Measurements from ENCODE around the gene ANK3. TPM values are rescaled to one million over a fixed set of nuclear protein-coding genes. Genes with fewer than 3 reads are reported as not detected.

ANK3 gene
- total and polyA plus RNA-seq, 7 donors: 10.8 to 86.7 (median 42.5) TPM

DNA sequence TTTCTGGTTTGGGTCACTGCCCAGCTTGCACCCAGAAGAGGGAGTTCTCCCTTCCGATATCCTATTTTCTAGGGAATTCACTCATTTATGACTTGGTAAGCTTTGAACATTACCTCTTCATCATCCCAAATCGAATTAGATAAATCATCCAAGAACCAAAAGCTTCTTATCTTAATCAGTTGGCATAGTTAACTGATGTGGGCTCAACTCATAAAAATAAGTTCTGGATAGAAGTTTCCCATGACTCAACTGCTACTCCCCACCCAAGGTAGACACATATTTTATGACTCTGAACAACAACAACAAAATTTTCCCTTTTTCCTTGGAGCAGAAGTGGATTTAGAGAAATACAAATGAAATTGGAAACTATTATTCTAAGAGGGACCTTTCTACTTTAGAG is 380.4 kb downstream of the ANK3 start:
- H3K4me3 ChIP-seq: no peak overlapping the region
- no peaks in the 10 kb centered on the region for H3K27me3 ChIP-seq
- no peaks in the 10 kb centered on the region for H3K9me3 ChIP-seq
- intact Hi-C loops (cut with DNase I): no loop called here
- WGBS, 2 donors: 64 to 84% methylated on average over 2 of the region's 2 CpGs
- H3K36me3 ChIP-seq: no peaks in the 10 kb centered on the region
- DNase-seq: no peak
- TF ChIP-seq POLR2AphosphoS5 (IDR thresholded peaks at IDR 0.05): no peak
- TF ChIP-seq, protein P1, sequence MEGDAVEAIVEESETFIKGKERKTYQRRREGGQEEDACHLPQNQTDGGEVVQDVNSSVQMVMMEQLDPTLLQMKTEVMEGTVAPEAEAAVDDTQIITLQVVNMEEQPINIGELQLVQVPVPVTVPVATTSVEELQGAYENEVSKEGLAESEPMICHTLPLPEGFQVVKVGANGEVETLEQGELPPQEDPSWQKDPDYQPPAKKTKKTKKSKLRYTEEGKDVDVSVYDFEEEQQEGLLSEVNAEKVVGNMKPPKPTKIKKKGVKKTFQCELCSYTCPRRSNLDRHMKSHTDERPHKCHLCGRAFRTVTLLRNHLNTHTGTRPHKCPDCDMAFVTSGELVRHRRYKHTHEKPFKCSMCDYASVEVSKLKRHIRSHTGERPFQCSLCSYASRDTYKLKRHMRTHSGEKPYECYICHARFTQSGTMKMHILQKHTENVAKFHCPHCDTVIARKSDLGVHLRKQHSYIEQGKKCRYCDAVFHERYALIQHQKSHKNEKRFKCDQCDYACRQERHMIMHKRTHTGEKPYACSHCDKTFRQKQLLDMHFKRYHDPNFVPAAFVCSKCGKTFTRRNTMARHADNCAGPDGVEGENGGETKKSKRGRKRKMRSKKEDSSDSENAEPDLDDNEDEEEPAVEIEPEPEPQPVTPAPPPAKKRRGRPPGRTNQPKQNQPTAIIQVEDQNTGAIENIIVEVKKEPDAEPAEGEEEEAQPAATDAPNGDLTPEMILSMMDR (IDR thresholded peaks at IDR 0.05): no peak
- no peak for TF ChIP-seq POLR2A (IDR thresholded peaks at IDR 0.05)
- TF ChIP-seq EP300 (IDR thresholded peaks at IDR 0.05): no peak
- no peak overlapping the region for H3K27ac ChIP-seq
- no peaks in the 10 kb centered on the region for H3K4me1 ChIP-seq

DNA sequence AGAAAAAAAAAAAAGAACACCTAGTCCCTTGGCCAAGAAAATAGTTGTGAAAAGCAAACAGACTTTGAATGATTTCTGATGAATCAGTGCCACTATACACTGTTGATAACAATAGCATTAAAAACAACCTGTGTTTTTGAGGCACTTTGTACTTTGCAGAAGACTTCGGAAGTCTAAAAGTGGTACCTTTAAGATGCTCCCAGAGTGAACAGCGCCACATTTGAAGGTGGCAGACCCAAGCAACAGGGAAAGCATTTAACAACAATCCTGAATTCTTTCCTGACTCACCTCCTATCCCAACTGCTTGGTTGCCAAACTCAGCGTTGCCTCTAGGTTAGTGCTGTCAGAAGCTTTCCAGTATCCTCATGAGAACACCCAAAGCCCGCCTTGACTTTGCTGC is 380.9 kb downstream of the ANK3 start:
- Histone ChIP-seq H3K27ac (no peak overlapping the region), H3K36me3 (no peaks in the 10 kb centered on the region), H3K27me3 (no peaks in the 10 kb centered on the region), H3K4me3 (no peak overlapping the region), H3K4me1 (no peaks in the 10 kb centered on the region), H3K9me3 (no peaks in the 10 kb centered on the region)
- no peak for DNase-seq
- TF ChIP-seq EP300 (IDR thresholded peaks at IDR 0.05) (no peak), POLR2AphosphoS5 (IDR thresholded peaks at IDR 0.05) (no peak), POLR2A (IDR thresholded peaks at IDR 0.05) (no peak)
- TF ChIP-seq, protein P1 (IDR thresholded peaks at IDR 0.05): no peak
- intact Hi-C loops (cut with DNase I): no loop called here
- 91% methylated on average over 4 of the region's 4 CpGs for WGBS, 2 donors

DNA sequence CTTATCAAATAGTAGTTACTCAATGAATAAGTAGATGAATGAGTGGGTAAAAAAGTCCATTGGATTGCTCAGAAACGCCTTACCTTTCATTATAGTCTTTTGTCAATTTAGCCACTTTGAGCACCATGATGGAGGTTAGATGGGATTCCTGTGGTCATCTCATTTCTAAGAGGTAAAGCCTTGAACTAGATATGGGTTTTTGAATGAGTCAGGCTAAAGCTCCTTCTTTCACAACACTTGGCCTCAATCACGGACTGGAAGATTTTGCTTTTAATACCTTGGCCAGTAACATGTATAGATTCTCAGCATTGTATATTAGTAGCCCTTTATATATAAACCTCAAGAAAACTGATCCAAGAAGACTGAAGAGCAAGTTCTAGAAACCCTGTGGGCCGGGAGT is 383.6 kb downstream of the ANK3 start:
- Histone ChIP-seq H3K27me3 (no peaks in the 10 kb centered on the region), H3K4me3 (no peak overlapping the region), H3K9me3 (no peaks in the 10 kb centered on the region), H3K27ac (no peak overlapping the region), H3K36me3 (no peaks in the 10 kb centered on the region), H3K4me1 (no peaks in the 10 kb centered on the region)
- no peak for DNase-seq
- TF ChIP-seq POLR2AphosphoS5 (IDR thresholded peaks at IDR 0.05) (no peak), EP300 (IDR thresholded peaks at IDR 0.05) (no peak), POLR2A (IDR thresholded peaks at IDR 0.05) (no peak)
- TF ChIP-seq, protein P1 (IDR thresholded peaks at IDR 0.05): no peak
- 91 to 92% methylated on average over 3 of the region's 3 CpGs for WGBS, 2 donors
- intact Hi-C loops (cut with DNase I): no loop called here

DNA sequence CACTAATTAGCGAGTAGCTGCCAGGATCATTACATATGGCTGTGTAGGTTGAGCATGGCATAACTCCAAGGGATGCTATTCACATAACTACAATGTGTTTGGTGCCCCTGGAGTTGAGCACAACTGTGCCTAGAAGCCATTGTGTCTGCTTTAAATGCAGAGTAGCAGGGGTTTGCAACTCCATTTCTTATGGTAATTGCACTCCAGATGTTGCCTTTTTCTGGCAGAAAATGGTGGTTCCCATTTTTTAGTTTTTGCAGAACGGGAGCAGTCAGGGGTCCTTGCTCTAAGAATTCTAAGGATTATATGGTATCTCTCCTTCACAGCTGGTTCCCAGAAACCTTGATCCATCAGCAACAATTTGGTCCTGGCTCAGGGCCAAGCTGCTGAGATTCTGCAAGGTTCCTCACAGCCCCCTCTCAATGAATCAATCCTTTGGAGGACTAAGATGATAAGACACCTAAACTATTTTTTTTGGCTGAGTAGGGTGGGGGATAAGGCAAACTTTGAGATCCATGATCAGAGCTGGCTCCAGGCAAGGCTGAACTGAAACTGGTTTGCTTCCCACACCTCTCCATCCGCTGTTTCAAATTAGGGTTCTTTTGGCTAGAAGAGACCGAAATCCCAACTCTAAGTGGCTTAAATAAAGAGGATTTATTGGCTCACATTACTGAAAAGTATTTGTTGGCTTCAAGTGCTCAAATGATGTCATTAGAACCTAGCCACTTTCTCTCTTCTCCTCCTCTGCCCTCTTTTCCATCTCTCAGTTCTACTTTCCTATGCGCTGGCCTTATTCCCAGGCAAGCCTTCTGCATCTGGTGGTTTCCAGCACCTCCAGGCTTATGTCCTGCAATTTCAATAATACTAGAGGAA is 385.8 kb downstream of the ANK3 start:
- intact Hi-C loops (cut with DNase I): no loop called here
- Histone ChIP-seq H3K4me3 (no peak overlapping the region), H3K4me1 (no peaks in the 10 kb centered on the region), H3K27ac (no peak overlapping the region), H3K9me3 (no peaks in the 10 kb centered on the region), H3K27me3 (no peaks in the 10 kb centered on the region), H3K36me3 (no peaks in the 10 kb centered on the region)
- DNase-seq: no peak
- TF ChIP-seq POLR2AphosphoS5 (IDR thresholded peaks at IDR 0.05) (no peak), EP300 (IDR thresholded peaks at IDR 0.05) (no peak), POLR2A (IDR thresholded peaks at IDR 0.05) (no peak)
- TF ChIP-seq, protein P1 (IDR thresholded peaks at IDR 0.05): no peak
- WGBS, 2 donors: 82 to 95% methylated on average over 5 of the region's 5 CpGs

All from sigmoid colon (tissue), 7 donors.